HEK293 (cell line): ENCODE data around the gene KLHDC7B.

ENCODE experiments used
- ATF2 ChIP-seq: fragments of 450-650 bp; formaldehyde crosslinking; IDR thresholded peaks from 2 replicates; pipeline ENCODE4 v1.5.1; 2016; ENCODE audit warnings: missing biosample characterization, missing genetic modification characterization, low read depth
- BCL6B ChIP-seq: fragments of 450-650 bp; formaldehyde crosslinking; IDR thresholded peaks from 2 replicates; pipeline ENCODE4 v1.5.1; 2017; ENCODE audit warnings: missing biosample characterization, missing genetic modification characterization
- EGR2 ChIP-seq: fragments of 450-650 bp; formaldehyde crosslinking; IDR thresholded peaks from 2 replicates; pipeline ENCODE4 v1.5.1; 2016; ENCODE audit warnings: low read depth, missing biosample characterization, missing genetic modification characterization
- GLI4 ChIP-seq: fragments of 450-650 bp; formaldehyde crosslinking; IDR thresholded peaks from 2 replicates; pipeline ENCODE4 v1.5.1; 2016; ENCODE audit warnings: missing biosample characterization, missing genetic modification characterization
- GLIS1 ChIP-seq: fragments of 450-650 bp; formaldehyde crosslinking; IDR thresholded peaks from 2 replicates; pipeline ENCODE4 v1.5.1; 2016; ENCODE audit warnings: missing biosample characterization, missing genetic modification characterization
- HOXA7 ChIP-seq: sonication (generic); formaldehyde crosslinking; IDR thresholded peaks from 2 replicates; pipeline ENCODE4 v1.8.1; 2022; ENCODE audit warnings: missing genetic modification reagents, borderline replicate concordance
- PRDM6 ChIP-seq: fragments of 450-650 bp; formaldehyde crosslinking; IDR thresholded peaks from 2 replicates; pipeline ENCODE4 v1.5.1; 2017; ENCODE audit warnings: missing biosample characterization, missing genetic modification characterization
- SALL2 ChIP-seq: fragments of 450-650 bp; formaldehyde crosslinking; IDR thresholded peaks from 2 replicates; pipeline ENCODE4 v1.5.0; 2017; ENCODE audit warnings: missing biosample characterization, mild to moderate bottlenecking, missing genetic modification characterization, borderline replicate concordance
- SCRT1 ChIP-seq: fragments of 450-650 bp; formaldehyde crosslinking; IDR thresholded peaks from 2 replicates; pipeline ENCODE4 v1.5.1; 2016; ENCODE audit warnings: missing biosample characterization, missing genetic modification characterization, borderline replicate concordance
- SP2 ChIP-seq: fragments of 450-650 bp; formaldehyde crosslinking; IDR thresholded peaks from 2 replicates; pipeline ENCODE4 v1.5.1; 2016; ENCODE audit warnings: missing biosample characterization, missing genetic modification characterization
- TCF7L2 ChIP-seq: IDR thresholded peaks from 2 replicates; pipeline ENCODE4 v1.6.1; 2011; ENCODE audit warnings: low read depth, mild to moderate bottlenecking, inconsistent platforms, low read length, moderate library complexity, borderline replicate concordance
- ZBTB17 ChIP-seq: fragments of 450-650 bp; formaldehyde crosslinking; IDR thresholded peaks from 2 replicates; pipeline ENCODE4 v1.5.1; 2016; ENCODE audit warnings: missing biosample characterization, missing genetic modification characterization
- ZBTB20 ChIP-seq: fragments of 450-650 bp; formaldehyde crosslinking; IDR thresholded peaks from 2 replicates; pipeline ENCODE4 v1.5.1; 2016; ENCODE audit warnings: missing biosample characterization, missing genetic modification characterization
- ZBTB21 ChIP-seq: fragments of 450-650 bp; formaldehyde crosslinking; IDR thresholded peaks from 2 replicates; pipeline ENCODE4 v1.5.1; 2017; ENCODE audit warnings: missing biosample characterization, missing genetic modification characterization
- ZBTB48 ChIP-seq: fragments of 450-650 bp; formaldehyde crosslinking; IDR thresholded peaks from 2 replicates; pipeline ENCODE4 v1.5.1; 2016; ENCODE audit warnings: missing biosample characterization, missing genetic modification characterization
- ZBTB49 ChIP-seq: fragments of 450-650 bp; formaldehyde crosslinking; IDR thresholded peaks from 2 replicates; pipeline ENCODE4 v1.5.1; 2016; ENCODE audit warnings: missing biosample characterization, missing genetic modification characterization, low read depth
- ZFP37 ChIP-seq: fragments of 450-650 bp; formaldehyde crosslinking; IDR thresholded peaks from 2 replicates; pipeline ENCODE4 v1.5.1; 2016; ENCODE audit warnings: missing biosample characterization, missing genetic modification characterization
- ZNF184 ChIP-seq: fragments of 450-650 bp; IDR thresholded peaks from 2 replicates; pipeline ENCODE4 v1.5.1; 2018; ENCODE audit warnings: missing biosample characterization, mild to moderate bottlenecking, missing genetic modification characterization
- ZNF211 ChIP-seq: fragments of 450-650 bp; formaldehyde crosslinking; IDR thresholded peaks from 2 replicates; pipeline ENCODE4 v1.5.1; 2016; ENCODE audit warnings: low read depth, missing biosample characterization, missing genetic modification characterization
- ZNF23 ChIP-seq: fragments of 450-650 bp; formaldehyde crosslinking; IDR thresholded peaks from 2 replicates; pipeline ENCODE4 v1.5.1; 2016; ENCODE audit warnings: missing biosample characterization, missing genetic modification characterization, borderline replicate concordance
- ZNF354C ChIP-seq: fragments of 450-650 bp; formaldehyde crosslinking; IDR thresholded peaks from 2 replicates; pipeline ENCODE4 v1.5.1; 2016; ENCODE audit warnings: missing biosample characterization, missing genetic modification characterization, low read depth, borderline replicate concordance
- ZNF366 ChIP-seq: fragments of 450-650 bp; formaldehyde crosslinking; conservative IDR thresholded peaks from 2 replicates; pipeline ENCODE4 v1.5.1; 2016; ENCODE audit warnings: missing biosample characterization, missing genetic modification characterization
- ZNF513 ChIP-seq: fragments of 450-650 bp; IDR thresholded peaks from 2 replicates; pipeline ENCODE4 v1.5.1; 2018; ENCODE audit warnings: missing biosample characterization, missing genetic modification characterization
- ZNF600 ChIP-seq: fragments of 450-650 bp; formaldehyde crosslinking; IDR thresholded peaks from 2 replicates; pipeline ENCODE4 v1.5.1; 2016; ENCODE audit warnings: missing biosample characterization, missing genetic modification characterization
- ZNF624 ChIP-seq: fragments of 450-650 bp; formaldehyde crosslinking; IDR thresholded peaks from 2 replicates; pipeline ENCODE4 v1.5.1; 2017; ENCODE audit warnings: missing biosample characterization, missing genetic modification characterization
- ZNF658 ChIP-seq: fragments of 450-650 bp; formaldehyde crosslinking; IDR thresholded peaks from 2 replicates; pipeline ENCODE4; 2016; ENCODE audit warnings: missing biosample characterization, missing genetic modification characterization
- ZNF670 ChIP-seq: fragments of 450-650 bp; formaldehyde crosslinking; IDR thresholded peaks from 2 replicates; pipeline ENCODE4 v1.5.1; 2016; ENCODE audit warnings: missing biosample characterization, missing genetic modification characterization, low read depth
- ZNF776 ChIP-seq: fragments of 450-650 bp; formaldehyde crosslinking; IDR thresholded peaks from 2 replicates; pipeline ENCODE4 v1.5.0; 2017; ENCODE audit warnings: missing biosample characterization, missing genetic modification characterization, borderline replicate concordance
- ZSCAN23 ChIP-seq: fragments of 450-650 bp; formaldehyde crosslinking; IDR thresholded peaks from 2 replicates; pipeline ENCODE4 v1.5.1; 2016; ENCODE audit warnings: missing biosample characterization, missing genetic modification characterization
- ZSCAN30 ChIP-seq: fragments of 450-650 bp; IDR thresholded peaks from 2 replicates; pipeline ENCODE4 v1.5.1; 2018; ENCODE audit warnings: missing biosample characterization, mild to moderate bottlenecking, missing genetic modification characterization, moderate library complexity
- ZSCAN4 ChIP-seq: fragments of 450-650 bp; formaldehyde crosslinking; IDR thresholded peaks from 2 replicates; pipeline ENCODE4 v1.5.1; 2017; ENCODE audit warnings: missing biosample characterization, missing genetic modification characterization
- ZXDB ChIP-seq: fragments of 450-650 bp; formaldehyde crosslinking; IDR thresholded peaks from 2 replicates; pipeline ENCODE4 v1.5.1; 2016; ENCODE audit warnings: missing biosample characterization, missing genetic modification characterization

Gene KLHDC7B

GRCh38 chr22:50599816-50600455 is 54.2 kb downstream of the KLHDC7B start (continued):
- TF ChIP-seq ZNF776 (tag by site-specific recombination) (no peak), ZNF670 (tag by site-specific recombination) (no peak), ZNF600 (tag by site-specific recombination) (peak; percentile 69), ZNF23 (tag by site-specific recombination) (no peak), SCRT1 (tag by site-specific recombination) (no peak), ZSCAN4 (no peak), EGR2 (tag by site-specific recombination) (no peak), ZNF658 (no peak), ZBTB49 (tag by site-specific recombination) (no peak), TCF7L2 (no peak), ZBTB17 (tag by site-specific recombination) (peak; percentile 44), ZSCAN30 (tag by site-specific recombination) (no peak), SP2 (no peak), ZNF513 (no peak), ZBTB48 (tag by site-specific recombination) (0 out of 2 replicates have a peak, but pooled peaks have one; percentile 18), ZXDB (tag by site-specific recombination) (peak; percentile 23; the same call in 1 of the 2 replicates), SALL2 (tag by site-specific recombination) (no peak), ZBTB20 (tag by site-specific recombination) (peak; percentile 82), ZNF366 (tag by site-specific recombination) (no peak), PRDM6 (no peak), ZSCAN23 (no peak), HOXA7 (CRISPR knock-in tag) (no peak), ZNF624 (tag by site-specific recombination) (no peak), GLI4 (tag by site-specific recombination) (no peak), ZNF184 (tag by site-specific recombination) (no peak), ZFP37 (tag by site-specific recombination) (no peak), ZBTB21 (no peak), BCL6B (tag by site-specific recombination) (no peak), ZNF354C (tag by site-specific recombination) (no peak), GLIS1 (tag by site-specific recombination) (peak; percentile 69), ZNF211 (tag by site-specific recombination) (no peak), ATF2 (tag by site-specific recombination) (no peak)
